Fibroblast of mammary gland (primary cell): ENCODE data around the gene ANO3.

Experiments used
- DNase-seq: peaks from one replicate; pipeline ENCODE4 v3.0.0-alpha.2; 2010; ENCODE audit warnings: low read depth
- H3K4me3 ChIP-seq: 2 replicates; pipeline ENCODE4 v1.5.1; 2011; ENCODE audit warnings: low read depth, mild to moderate bottlenecking, low read length, moderate library complexity; ENCODE audit not compliant: control insufficient read depth
- CTCF ChIP-seq: conservative IDR thresholded peaks from 2 replicates; pipeline ENCODE4 v1.5.1; 2011; ENCODE audit warnings: low read depth, low read length, inconsistent platforms; ENCODE audit not compliant: control insufficient read depth, insufficient read depth

ANO3 gene

GRCh38 chr11:26676641-26677040 is 344.7 kb downstream of the ANO3 start:
- no peak for TF ChIP-seq CTCF

GRCh38 chr11:26677566-26677965 is 345.6 kb downstream of the ANO3 start:
- DNase-seq = no peak
- H3K4me3 ChIP-seq = no peak overlapping the region
- TF ChIP-seq CTCF = no peak

More at GRCh38 chr11:26676641-26677040, 344.7 kb downstream of the ANO3 start:
- DNase-seq = no peak
- H3K4me3 ChIP-seq = no peak overlapping the region

DNA sequence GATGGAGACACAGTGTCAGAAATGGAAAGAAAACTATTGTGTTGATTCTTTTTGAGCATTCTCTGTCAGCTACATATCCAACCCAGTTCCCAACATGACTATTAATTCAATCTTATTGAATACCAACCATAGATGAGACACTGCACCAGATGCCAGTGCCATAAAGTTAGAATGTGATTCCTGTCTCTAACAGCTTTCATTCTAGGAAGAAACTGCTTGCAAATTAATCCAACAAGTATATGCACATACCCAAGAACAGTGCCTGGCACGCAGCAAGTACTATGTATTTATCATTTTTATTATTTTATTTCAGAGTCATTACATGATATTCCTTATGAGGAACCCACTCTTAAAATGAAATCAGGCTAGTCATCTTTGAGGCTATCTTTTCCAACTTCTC is 355.4 kb downstream of the ANO3 start:
- H3K4me3 ChIP-seq = no peak overlapping the region
- TF ChIP-seq CTCF = no peak
- no peak for DNase-seq

DNA sequence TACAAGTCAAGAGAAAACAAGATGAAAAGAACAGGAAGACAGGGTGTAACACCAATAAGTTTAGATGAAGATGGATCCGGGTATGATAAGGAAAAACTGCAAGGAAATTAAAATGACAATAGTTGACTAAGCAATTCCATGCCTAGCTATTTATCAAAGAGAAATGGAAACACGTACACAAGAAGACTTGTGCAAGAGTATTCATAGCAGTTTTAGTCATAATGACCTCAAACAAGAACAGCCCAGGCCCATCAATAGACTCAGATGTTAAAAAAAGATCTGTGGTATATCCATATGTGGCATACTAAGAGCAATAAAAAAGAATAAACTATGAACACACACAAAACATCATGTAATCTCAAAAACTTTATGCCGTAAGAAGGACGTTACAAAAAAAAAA is 356.8 kb downstream of the ANO3 start:
- peak; percentile 28 for DNase-seq
- TF ChIP-seq CTCF = no peak
- no peak overlapping the region for H3K4me3 ChIP-seq

DNA sequence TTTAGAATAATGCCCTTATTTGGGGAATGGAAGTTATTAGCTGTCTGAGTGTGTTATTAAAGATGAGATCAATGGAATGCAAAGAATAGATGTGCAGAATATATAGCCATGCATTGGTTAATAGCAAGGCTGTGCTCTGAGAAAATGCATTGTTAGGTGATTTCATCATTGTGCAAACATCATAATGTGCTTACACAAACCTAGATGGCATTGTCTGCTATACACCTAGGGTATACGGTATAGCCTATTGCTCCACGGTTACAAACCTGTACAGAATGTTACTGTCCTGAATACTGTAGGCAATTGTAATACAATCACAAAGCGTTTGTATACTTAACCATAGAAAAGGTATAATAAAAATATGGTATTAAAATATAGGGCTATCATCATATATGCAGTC is 364.4 kb downstream of the ANO3 start:
- no peak overlapping the region for H3K4me3 ChIP-seq
- DNase-seq = no peak
- no peak for TF ChIP-seq CTCF

DNA sequence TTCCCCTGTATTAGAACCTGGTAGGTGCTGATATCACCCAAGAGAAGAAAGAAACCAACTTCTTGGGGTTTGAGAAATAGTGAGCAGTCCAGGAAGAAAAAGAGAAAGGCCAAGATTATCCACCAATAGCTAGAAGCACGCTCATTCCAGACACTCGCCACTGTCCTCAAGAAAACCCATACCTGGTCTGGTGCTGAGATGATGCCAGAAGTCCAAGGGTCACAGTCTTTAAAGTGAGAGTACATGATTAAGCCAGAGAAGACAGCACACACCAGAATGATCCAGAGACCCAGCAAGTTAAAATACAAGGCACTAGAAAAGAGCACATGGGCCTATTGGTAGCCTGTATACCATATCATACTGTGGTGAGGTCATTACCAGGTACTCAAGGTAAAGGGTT is 366.3 kb downstream of the ANO3 start:
- DNase-seq = no peak
- TF ChIP-seq CTCF = no peak
- H3K4me3 ChIP-seq = no peak overlapping the region

DNA sequence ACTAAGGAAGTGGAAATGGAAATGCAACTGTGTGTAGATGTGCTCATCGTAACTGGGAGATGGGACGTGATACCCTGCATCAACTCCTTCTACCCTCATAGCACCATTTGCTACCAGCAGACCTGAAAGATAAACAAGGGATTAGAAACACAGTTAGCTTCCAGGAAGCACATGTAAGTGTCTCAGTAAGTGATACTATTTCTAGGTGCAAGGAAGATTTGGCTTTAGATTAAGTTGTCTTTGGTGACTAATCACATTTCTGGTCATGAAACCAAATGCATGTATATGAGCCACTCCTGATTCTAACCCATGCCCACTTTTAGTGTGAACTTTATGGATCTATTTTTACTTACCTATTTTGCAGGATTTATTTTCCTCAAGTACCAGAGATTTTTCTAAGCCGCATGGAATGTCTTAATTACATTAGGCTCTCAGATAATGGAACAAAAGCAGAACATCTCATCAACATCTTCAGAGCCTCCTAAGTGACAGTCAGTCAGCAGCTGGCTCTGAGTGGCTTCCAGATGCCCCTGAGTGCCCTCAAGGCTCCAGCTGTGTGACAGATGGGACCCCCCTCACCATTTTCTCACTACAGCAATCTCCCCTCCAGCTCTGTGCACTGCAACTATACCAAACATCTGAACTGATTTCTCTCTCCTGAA is 368.8 kb downstream of the ANO3 start:
- DNase-seq = no peak
- no peak for TF ChIP-seq CTCF
- no peak overlapping the region for H3K4me3 ChIP-seq
